Measurements from ENCODE around the gene DMRT2.

Gene DMRT2

DNA sequence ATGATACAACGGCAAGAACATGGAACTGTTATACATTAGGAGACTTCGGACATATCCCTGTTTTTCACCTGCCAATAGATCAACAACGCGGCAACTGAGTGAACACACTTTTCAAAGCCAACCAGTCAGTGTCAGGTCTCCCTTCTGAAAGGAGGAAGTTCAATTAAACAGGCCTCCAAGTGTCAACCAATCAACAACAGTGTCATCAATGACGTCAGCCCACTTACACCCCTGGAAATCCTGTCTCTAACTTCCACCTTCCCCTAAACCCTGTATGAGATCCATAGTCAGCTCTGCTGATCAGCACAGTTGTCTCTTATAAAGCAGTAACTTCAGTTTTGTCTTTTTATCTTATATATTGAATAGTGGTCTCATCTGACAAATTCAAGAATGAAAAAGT, 37.1 kb upstream of the DMRT2 start:
- TF ChIP-seq, protein P1, sequence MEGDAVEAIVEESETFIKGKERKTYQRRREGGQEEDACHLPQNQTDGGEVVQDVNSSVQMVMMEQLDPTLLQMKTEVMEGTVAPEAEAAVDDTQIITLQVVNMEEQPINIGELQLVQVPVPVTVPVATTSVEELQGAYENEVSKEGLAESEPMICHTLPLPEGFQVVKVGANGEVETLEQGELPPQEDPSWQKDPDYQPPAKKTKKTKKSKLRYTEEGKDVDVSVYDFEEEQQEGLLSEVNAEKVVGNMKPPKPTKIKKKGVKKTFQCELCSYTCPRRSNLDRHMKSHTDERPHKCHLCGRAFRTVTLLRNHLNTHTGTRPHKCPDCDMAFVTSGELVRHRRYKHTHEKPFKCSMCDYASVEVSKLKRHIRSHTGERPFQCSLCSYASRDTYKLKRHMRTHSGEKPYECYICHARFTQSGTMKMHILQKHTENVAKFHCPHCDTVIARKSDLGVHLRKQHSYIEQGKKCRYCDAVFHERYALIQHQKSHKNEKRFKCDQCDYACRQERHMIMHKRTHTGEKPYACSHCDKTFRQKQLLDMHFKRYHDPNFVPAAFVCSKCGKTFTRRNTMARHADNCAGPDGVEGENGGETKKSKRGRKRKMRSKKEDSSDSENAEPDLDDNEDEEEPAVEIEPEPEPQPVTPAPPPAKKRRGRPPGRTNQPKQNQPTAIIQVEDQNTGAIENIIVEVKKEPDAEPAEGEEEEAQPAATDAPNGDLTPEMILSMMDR (IDR thresholded peaks at IDR 0.05; ENCODE audit: low read depth, low read length), result no peak
- no peak overlapping the region for H3K4me3 ChIP-seq (ENCODE audit: low read depth, low read length)

DNA sequence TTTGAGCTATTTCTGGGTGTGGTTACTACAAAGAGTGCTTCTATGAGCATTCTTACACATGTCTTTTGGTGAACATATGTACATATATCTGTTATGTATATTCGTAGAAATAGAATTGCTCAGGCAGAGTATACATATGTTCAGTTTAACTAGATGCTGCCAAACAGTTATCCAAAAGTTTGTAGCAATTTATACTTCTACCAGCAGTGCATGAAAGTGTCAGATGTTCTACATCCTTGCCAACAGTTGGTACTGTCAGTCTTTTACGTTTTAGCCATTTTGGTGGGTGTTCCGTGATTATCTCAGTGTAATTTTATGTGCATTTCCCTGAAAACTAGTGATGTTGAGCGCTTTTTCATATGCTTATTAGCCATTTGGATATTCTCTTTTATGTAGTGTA, 35.9 kb upstream of the DMRT2 start:
- TF ChIP-seq, protein P1 (IDR thresholded peaks at IDR 0.05; ENCODE audit: low read depth, low read length), result no peak
- no peak overlapping the region for H3K4me3 ChIP-seq (ENCODE audit: low read depth, low read length)

DNA sequence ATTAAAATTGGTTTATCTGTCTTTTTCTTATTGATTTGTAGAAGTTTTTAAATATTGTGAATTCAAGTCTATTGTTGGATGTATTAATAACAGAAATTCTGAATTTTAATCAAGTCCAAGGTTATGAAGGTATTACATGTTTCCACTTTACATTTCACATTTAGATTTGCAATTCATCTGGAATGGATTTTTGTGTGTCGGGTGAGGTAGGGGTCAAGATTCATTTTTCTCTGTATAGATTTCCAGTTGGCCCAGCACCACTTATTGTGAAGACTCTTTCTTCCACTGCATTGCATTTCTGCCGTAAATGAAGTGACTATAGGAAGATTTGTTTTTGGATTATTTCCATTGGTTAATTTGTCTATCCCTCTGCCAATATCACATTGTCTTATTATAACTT, 35.5 kb upstream of the DMRT2 start:
- TF ChIP-seq, protein P1 (IDR thresholded peaks at IDR 0.05; ENCODE audit: low read depth, low read length), result no peak

DNA sequence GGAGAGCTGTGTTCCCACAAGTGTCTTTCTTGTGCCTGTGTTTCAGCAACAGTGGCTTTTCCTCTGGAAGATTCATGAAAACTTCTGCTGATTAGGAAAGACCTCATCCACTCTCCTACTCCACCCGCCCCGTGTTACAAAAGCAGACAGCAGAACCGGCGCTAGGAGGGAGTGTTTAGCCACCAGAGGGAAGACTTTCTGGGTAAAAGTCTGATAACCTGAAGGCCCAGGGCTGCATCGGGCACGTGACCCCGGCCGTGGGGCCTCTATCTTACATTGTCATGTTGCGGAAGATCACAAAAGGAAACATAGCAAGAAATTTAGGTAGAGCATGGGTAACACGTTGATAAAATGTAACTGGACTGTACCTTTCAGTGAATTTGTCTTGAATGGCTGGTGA, 32.0 kb upstream of the DMRT2 start:
- no peak overlapping the region for H3K4me3 ChIP-seq (ENCODE audit: low read depth, low read length)

More for the DNA sequence above, 35.5 kb upstream of the DMRT2 start:
- H3K4me3 ChIP-seq (ENCODE audit: low read depth, low read length), result no peak overlapping the region

DNA sequence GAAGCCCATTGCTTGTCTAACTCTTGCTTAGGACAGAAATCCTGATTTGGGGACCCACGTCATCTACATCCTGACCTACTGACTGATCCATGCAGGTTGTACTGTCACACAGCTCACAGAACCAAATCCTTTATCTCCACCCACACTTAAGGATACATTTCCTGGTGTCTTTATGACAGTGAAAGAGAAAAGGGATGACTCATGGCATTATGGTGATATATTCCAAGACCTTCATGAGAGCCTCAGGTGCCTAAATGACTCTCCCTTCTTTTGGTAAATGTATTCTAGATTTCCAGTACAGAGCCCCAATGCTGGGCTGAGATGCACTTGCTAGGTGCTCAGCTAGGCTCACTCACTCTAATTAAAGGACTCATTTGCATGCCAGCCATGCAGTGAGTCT, 26.0 kb upstream of the DMRT2 start:
- TF ChIP-seq, protein P1 (IDR thresholded peaks at IDR 0.05; ENCODE audit: low read depth, low read length), result no peak

More for the DNA sequence above, 32.0 kb upstream of the DMRT2 start:
- TF ChIP-seq, protein P1 (IDR thresholded peaks at IDR 0.05; ENCODE audit: low read depth, low read length), result no peak

DNA sequence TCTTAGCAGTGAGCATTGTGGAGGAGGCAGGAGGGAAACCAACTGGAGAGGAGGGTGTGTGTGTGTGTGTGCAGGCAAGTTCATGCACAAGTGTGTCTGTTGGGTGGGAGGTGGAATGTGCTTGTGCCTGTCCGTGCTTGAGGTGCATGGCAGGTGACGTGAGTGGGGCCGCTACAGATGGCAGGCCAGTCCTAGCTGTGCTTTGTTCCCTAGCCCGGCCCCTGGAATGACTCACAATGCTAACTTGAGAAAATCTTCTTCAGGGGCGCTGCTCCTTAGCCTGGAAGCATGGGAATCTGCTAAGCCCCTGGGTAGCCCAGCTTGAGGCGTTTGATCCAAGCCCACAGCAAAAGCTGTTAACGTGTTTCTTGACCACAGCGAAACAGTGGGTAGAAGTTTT, 25.0 kb upstream of the DMRT2 start:
- H3K4me3 ChIP-seq (ENCODE audit: low read depth, low read length), result no peak overlapping the region
- TF ChIP-seq, protein P1 (IDR thresholded peaks at IDR 0.05; ENCODE audit: low read depth, low read length), result no peak

More for the DNA sequence above, 26.0 kb upstream of the DMRT2 start:
- H3K4me3 ChIP-seq (ENCODE audit: low read depth, low read length), result no peak overlapping the region

DNA sequence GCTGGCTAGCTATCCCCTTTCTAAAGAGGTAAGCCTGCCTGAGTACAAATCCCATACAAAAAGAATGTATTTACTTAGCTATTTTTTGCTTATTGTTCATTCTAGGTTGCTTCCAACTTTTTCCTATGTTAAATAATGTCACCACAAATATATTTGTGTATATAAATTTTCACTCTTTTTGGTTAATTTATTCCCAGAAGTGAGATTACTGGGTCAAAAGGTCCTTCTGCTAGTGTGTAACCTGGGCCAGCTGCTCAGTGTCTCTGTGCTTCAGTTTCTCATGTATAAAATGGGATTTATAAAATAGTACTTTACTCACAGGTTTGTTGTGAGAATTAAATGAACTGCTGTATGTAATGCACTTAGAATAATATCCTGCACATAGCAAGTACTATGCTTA, 23.9 kb upstream of the DMRT2 start:
- no peak overlapping the region for H3K4me3 ChIP-seq (ENCODE audit: low read depth, low read length)
- TF ChIP-seq, protein P1 (IDR thresholded peaks at IDR 0.05; ENCODE audit: low read depth, low read length), result no peak
